LoVo (cell line): ENCODE measurements around the gene SMAD6.
"Not testable (repeated sequence)": the region's sequence is repeated elsewhere in the genome, so short reads cannot be mapped to it uniquely, and the experiment has no call there.

Source experiments
- DNase-seq: peaks from one replicate; pipeline ENCODE4 v3.0.0-alpha.2; 2016; ENCODE audit warnings: low spot score

Gene SMAD6

GRCh38 chr15:66742286-66742685, 40.2 kb downstream of the SMAD6 start:
- DNase-seq: no peak

DNA sequence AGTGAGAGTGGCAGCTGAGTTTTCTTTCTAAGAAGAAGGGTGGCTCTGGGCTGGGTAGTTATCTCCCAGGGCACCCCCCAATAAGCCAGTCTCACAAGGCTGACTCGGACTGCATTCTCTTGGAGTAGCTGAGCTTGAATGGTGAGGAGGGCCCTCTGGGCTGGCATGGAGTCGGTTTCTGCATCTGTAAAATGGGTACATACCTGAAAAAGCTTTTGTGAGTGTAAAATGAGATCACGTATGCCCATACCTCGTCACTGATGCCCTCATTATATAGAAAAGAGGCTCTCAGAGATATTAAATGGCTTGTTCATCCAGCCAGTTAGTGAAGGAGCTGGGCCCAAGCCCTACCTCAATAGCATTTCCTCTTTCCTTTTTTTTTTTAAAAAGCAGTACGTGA, 41.2 kb downstream of the SMAD6 start:
- DNase-seq: no peak

GRCh38 chr15:66743703-66744536, 41.9 kb downstream of the SMAD6 start:
- no peak for DNase-seq

GRCh38 chr15:66744610-66745279, 42.7 kb downstream of the SMAD6 start:
- DNase-seq: no peak

- no peak for DNase-seq
Observed at GRCh38 chr15:66745530-66746230, 43.6 kb downstream of the SMAD6 start.

- DNase-seq: no peak
Observed at GRCh38 chr15:66746231-66746605, 44.2 kb downstream of the SMAD6 start.

- no peak for DNase-seq
Observed at GRCh38 chr15:66747223-66747622, 45.2 kb downstream of the SMAD6 start.

DNA sequence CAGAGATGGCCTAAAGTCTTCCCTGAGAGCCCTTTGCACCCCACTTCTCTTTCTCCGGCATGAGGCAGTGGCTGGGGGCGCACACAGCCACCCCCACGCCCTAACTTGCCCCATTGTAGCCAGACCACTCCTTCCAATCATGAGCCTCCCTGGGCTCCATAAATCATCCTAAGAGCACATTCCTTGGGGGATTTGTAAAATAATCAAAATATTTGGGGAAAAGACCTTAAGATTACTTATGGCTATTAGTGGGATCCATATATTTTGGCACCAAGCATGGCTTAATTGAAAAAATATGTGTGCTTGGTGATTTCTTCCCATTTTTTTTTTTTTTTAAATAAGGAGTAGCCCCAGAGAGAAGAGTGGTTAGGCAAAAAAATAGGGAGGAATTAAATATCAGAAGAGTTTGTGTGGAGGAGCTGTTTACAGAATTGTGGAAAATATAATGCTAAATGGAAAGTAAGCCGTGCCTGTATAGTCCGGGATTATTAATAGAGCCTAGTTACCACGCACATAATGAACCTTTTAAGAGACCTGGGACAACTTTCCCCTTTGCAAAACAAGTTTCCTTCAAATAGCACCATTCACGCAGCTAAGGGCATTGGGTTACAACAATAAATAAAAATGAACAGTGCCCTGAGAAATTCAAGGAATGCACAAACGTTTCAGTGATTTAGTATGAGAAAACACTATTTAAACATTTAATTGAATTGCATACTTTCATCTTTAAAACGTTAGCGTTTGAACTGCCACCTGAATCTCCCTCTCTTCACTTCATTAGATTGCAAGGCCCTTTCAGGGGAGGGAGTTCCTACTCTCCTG, 46.1 kb downstream of the SMAD6 start:
- DNase-seq: no peak

- DNase-seq: no peak
Observed at GRCh38 chr15:66748708-66749035, 46.6 kb downstream of the SMAD6 start.

DNA sequence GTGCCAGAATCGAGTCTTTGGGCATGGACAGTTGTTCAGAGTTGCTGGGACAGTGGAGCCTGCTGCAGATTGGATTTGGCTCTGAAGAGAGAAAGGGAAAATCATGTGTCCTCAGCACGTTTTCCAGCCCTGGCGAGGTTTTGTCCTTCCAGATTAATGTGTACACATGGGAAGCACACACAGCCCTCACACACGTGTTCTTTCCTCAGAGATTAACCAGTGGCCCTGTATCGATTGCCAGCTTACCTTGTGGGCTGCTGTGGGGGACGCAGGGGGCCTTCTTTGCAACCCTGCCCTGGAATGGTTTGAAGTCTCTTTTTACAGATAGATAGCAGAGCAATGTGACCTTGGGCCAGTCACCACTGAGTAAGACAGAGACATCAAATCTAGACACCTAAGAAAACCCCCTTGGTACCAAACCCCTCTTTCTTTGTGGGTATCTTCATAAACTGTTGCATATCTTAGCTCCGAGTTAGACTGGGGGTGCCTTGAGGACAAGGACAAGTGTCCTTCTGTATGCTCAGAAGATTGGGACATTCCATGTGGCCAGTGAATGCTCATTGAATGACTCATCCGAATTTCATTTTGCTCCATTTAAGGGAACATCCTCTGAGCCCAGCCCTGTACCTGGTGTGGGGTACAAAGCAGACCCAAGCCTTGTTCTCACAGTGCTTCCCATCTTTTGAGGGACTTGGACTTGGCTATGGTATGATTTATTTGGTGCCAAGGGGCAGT, 48.0 kb downstream of the SMAD6 start:
- DNase-seq: no peak

DNA sequence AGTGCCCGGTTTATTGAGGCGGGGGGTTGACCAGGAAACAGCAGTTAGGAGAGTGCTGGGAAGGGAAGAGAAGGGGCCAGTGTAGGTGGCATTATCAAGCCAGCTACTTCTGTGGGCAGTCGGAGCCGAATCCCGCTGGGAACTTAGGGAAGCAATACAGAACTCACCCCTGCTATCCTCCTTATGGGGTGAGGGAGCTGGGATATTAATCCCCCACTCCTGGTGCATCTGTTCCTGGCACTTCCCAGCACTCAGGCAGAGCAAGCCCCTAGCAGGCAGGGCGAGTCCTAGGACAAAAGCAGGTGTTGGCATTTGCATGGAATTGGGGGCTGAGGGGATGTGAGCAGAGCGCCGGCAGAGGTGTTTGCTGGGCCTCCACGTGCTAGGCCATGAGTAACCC, 48.6 kb downstream of the SMAD6 start:
- no peak for DNase-seq

GRCh38 chr15:66751579-66751978, 49.5 kb downstream of the SMAD6 start:
- peak; percentile 73 for DNase-seq

DNA sequence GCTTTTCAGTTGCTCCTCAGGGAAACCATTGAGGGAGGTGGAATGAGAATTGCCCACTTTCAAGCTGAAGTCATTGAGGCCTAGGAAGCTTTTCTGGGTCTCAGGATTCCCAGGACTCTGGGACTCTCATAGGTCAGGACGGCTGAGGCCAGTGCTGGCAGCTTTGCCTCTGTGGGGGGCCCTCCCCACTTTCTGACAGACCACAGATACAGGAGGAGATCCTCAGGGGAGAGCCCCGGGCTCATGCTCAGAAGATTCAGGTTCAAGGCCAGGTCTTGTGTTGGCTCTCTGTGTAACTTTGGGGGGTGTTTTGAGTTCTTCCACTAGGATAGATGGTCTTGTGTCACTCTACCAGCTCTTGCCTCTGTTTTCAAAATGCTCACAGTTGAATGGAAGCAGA, 50.0 kb downstream of the SMAD6 start:
- DNase-seq: no peak

GRCh38 chr15:66753687-66754377, 51.8 kb downstream of the SMAD6 start:
- DNase-seq: no peak

- DNase-seq: no peak
Observed at GRCh38 chr15:66754789-66755188, 52.8 kb downstream of the SMAD6 start.

DNA sequence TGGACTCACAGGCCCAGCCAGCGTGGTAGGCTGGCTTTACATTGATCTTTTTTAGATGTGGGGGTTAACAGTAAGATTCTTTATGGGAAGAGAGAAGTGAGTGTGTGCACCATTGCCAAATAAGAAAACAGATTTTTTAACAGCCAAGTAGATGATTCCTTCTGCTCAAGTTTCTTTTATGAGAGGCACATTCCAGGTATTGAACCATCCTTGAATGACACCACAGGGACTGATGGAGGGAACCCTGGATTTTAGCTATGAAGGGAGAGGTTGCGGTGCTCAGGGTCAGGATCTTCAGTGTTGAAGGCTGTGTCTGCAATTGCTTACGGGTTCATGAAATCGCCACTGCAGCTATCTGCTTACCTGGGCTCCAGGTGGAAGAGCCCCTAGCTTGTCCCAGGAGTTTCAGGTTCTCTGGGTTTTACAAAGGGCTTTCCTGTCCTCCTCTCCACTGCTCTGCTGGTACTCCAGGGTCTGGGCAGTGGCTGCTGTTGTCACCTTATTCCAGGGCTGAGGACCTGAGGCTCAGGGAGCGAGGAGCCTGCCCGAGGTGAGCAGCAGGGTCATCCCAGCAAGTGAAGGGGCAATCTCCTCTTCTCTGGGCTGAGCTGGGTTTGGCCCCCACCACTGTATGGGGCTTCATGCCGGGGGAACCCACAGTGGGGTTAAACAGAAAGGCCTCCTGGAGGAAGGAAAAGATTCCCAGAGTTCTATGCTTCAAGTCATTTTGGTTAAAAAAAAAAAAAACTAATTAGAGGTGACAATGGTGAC, 53.4 kb downstream of the SMAD6 start:
- no peak for DNase-seq

DNA sequence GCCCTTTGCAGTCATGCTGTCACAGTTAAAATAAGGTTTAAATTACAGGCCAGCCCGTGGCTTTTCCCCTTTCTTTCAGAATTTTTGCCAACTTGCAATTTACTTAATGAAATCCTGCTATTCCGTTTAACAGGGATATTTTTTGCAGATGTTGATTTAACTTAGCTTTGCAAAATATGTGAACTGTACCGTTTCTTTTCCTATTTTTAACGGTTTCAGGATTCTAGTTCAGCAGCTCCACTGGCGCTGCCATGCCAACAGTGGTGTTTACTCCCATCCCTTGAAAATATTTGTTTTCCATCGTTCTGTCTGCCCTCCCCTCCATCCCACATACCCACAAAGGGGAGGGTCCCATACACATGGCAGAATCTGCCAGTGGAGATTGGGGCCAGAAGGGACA, 54.3 kb downstream of the SMAD6 start:
- DNase-seq: no peak

DNA sequence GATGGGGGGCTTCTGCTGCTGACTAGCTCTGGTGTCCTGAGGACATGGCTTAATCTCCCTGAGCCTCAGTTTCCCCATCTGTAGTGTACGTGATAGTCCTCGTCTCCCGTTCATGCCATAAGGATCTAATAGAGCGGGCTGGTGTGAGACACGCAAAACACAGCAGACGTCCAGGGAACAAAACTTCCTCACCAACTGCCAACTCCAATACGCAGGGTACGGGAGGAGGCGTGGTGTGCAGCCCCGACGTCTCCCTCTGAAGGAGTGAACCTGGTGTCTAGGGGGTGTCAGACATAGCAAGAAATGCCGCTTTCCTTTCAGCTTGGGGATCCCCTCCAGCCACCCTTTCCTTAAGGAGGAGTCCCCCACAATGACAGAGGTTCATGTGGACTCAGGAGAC, 55.0 kb downstream of the SMAD6 start:
- no peak for DNase-seq

GRCh38 chr15:66757521-66757920, 55.5 kb downstream of the SMAD6 start:
- DNase-seq: no peak

DNA sequence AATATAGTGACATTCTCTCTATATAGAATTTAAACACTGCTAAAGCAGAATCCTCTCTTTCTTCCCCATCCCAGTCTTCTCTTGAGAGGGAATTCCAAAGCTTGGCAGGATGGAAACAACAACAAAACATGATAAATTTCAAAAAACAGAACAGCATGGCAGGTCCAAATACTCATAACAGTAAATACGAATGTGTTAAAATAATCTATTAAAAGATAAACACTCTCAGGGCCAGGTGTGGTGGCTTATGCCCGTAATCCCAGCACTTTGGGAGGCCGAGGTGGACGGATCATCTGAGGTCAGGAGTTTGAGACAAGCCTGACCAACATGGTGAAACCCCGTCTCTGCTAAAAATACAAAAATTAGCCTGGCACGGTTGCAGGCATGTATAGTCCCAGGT, 56.2 kb downstream of the SMAD6 start:
- not testable (repeated sequence) for DNase-seq
